HL-60/S4 treated with retinoic acid at 250 ng/mL for 4 days and 3 days (cell line): ENCODE results near the gene TMEFF1.

ENCODE experiments used
- in situ Hi-C: fragments of 300-500 bp; cut with MboI; formaldehyde crosslinking; loops from 2 replicates; pipeline ENCODE4 v1.7.0; 2022; ENCODE audit warnings: low sequenced_read_pairs

TMEFF1 gene

GRCh38 chr9:100598641-100599145 lies 125.7 kb downstream of the TMEFF1 start:
- in situ Hi-C loops: loop anchor here (10.0 kb wide), 1 partner anchor 1414 kb away; no protein-coding TSS in a partner anchor

GRCh38 chr9:100600521-100601079 lies 127.7 kb downstream of the TMEFF1 start:
- in situ Hi-C loops: no loop called here

- in situ Hi-C loops: no loop called here
Measured at GRCh38 chr9:100601216-100601615, 128.3 kb downstream of the TMEFF1 start.

GRCh38 chr9:100602342-100602801 lies 129.4 kb downstream of the TMEFF1 start:
- in situ Hi-C loops: no loop called here

- in situ Hi-C loops: no loop called here
Measured at GRCh38 chr9:100605405-100605804, 132.5 kb downstream of the TMEFF1 start.

GRCh38 chr9:100619194-100619593 lies 146.2 kb downstream of the TMEFF1 start:
- in situ Hi-C loops: no loop called here

GRCh38 chr9:100619665-100620064 lies 146.7 kb downstream of the TMEFF1 start:
- in situ Hi-C loops: no loop called here

- in situ Hi-C loops: no loop called here
Measured at GRCh38 chr9:100623969-100624368, 151.0 kb downstream of the TMEFF1 start.

- in situ Hi-C loops: no loop called here
Measured at GRCh38 chr9:100626949-100627348, 154.0 kb downstream of the TMEFF1 start.
